Hepatocyte (in vitro differentiated cells): ENCODE results near the gene THSD7B. TPM values are rescaled to one million over a fixed set of nuclear protein-coding genes. Genes with fewer than 3 reads are reported as not detected.

Source experiments
- DNase-seq: peaks from one replicate; pipeline ENCODE4 v3.0.0-alpha.2; 2016; ENCODE audit warnings: low spot score
- H2AFZ ChIP-seq: fragments of 200-600 bp; sonication (generic); 2 replicates; pipeline ENCODE4 v1.6.0; 2016; ENCODE audit warnings: antibody characterized with exemption, mild to moderate bottlenecking
- H3K27ac ChIP-seq: fragments of 200-600 bp; sonication (generic); 2 replicates; pipeline ENCODE4 v1.5.1; 2016; ENCODE audit warnings: mild to moderate bottlenecking
- H3K27me3 ChIP-seq: fragments of 200-600 bp; sonication (generic); 2 replicates; pipeline ENCODE4 v1.6.1; 2016
- H3K36me3 ChIP-seq: fragments of 200-600 bp; sonication (generic); replicated peaks from 2 replicates; pipeline ENCODE4 v1.5.1; 2016; ENCODE audit warnings: low read depth; ENCODE audit not compliant: insufficient read depth
- H3K4me1 ChIP-seq: fragments of 200-600 bp; sonication (generic); 2 replicates; pipeline ENCODE4 v1.5.1; 2016; ENCODE audit warnings: mild to moderate bottlenecking, moderate library complexity; ENCODE audit not compliant: insufficient read depth
- H3K4me2 ChIP-seq: fragments of 200-600 bp; sonication (generic); 2 replicates; pipeline ENCODE4 v1.6.0; 2016
- H3K4me3 ChIP-seq: fragments of 200-600 bp; sonication (generic); 2 replicates; pipeline ENCODE4 v1.5.1; 2016; ENCODE audit warnings: mild to moderate bottlenecking
- H3K79me2 ChIP-seq: fragments of 200-600 bp; sonication (generic); 2 replicates; pipeline ENCODE4 v1.6.0; 2017; ENCODE audit warnings: mild to moderate bottlenecking
- H3K9me2 ChIP-seq: fragments of 200-600 bp; sonication (generic); replicated peaks from 2 replicates; pipeline ENCODE4 v1.6.0; 2017; ENCODE audit warnings: mild to moderate bottlenecking; ENCODE audit not compliant: insufficient read depth
- H3K9me3 ChIP-seq: fragments of 200-600 bp; sonication (generic); 2 replicates; pipeline ENCODE4 v1.5.1; 2016; ENCODE audit warnings: low read depth, mild to moderate bottlenecking
- H4K20me1 ChIP-seq: fragments of 200-600 bp; sonication (generic); 2 replicates; pipeline ENCODE4 v1.6.0; 2016; ENCODE audit warnings: mild to moderate bottlenecking; ENCODE audit not compliant: insufficient read depth, poor library complexity, severe bottlenecking
- CTCF ChIP-seq: fragments of 200-600 bp; sonication (generic); IDR thresholded peaks from 2 replicates; pipeline ENCODE4 v1.5.1; 2016; ENCODE audit warnings: antibody characterized with exemption, mild to moderate bottlenecking; ENCODE audit not compliant: poor library complexity
- EZH2 ChIP-seq: fragments of 200-600 bp; sonication (generic); IDR thresholded peaks from 2 replicates; pipeline ENCODE4 v1.6.1; 2016; ENCODE audit warnings: antibody characterized with exemption, mild to moderate bottlenecking, borderline replicate concordance
- EZH2phosphoT487 ChIP-seq: fragments of 200-600 bp; sonication (generic); IDR thresholded peaks from one replicate; pipeline ENCODE4 v1.6.1; 2018; ENCODE audit warnings: antibody characterized with exemption, mild to moderate bottlenecking, low read depth, moderate library complexity; ENCODE audit not compliant: unreplicated experiment, severe bottlenecking
- WGBS: methylation state at CpG from one replicate; pipeline ENCODE4 v1.1.6; 2016; ENCODE audit warnings: low lambda C conversion rate; ENCODE audit errors: missing lambda C conversion rate; 5-methylcytosine and 5-hydroxymethylcytosine counted together
- polyA plus RNA-seq: library from polyadenylated mRNA; unstranded; fragments of >200 nt; fragmentation: Nextera tagmentation; extraction: Ambion mirVana; gene quantifications from 2 replicates; pipeline ENCODE4 v1.2.1, GENCODE V29; 2016
- total RNA-seq: library from RNA; depleted of rRNA; stranded (reverse); fragments of >200 nt; gene quantifications from 2 replicates; pipeline ENCODE4 v1.2.3, GENCODE V29; 2014

Gene THSD7B
- total and polyA plus RNA-seq, 2 experiments from 2014 or later, result 0.48 to 5.7 TPM

- Histone ChIP-seq H4K20me1 (no peaks in the 10 kb centered on the region), H3K27ac (no peak overlapping the region), H3K4me3 (no peak overlapping the region), H3K79me2 (no peaks in the 10 kb centered on the region), H3K9me2 (no peaks in the 10 kb centered on the region), H3K4me1 (no peaks in the 10 kb centered on the region), H3K36me3 (no peaks in the 10 kb centered on the region), H3K9me3 (no peaks in the 10 kb centered on the region), H3K4me2 (no peak overlapping the region), H2AFZ (no peak overlapping the region), H3K27me3 (no peaks in the 10 kb centered on the region)
- no peak for DNase-seq
- no peak for TF ChIP-seq EZH2
- no peak for TF ChIP-seq CTCF
- TF ChIP-seq EZH2phosphoT487, result no peak
- whole genome bisulfite sequencing, result 69% methylated on average over 3 of the region's 3 CpGs
Measured at GRCh38 chr2:136736236-136736635, 29.1 kb upstream of the THSD7B start.

GRCh38 chr2:136738044-136738443, 27.3 kb upstream of the THSD7B start:
- H2AFZ ChIP-seq, result no peak overlapping the region
- 56% methylated on average over 2 of the region's 2 CpGs for WGBS
- no peaks in the 10 kb centered on the region for H3K36me3 ChIP-seq
- DNase-seq, result no peak
- H3K27ac ChIP-seq, result no peak overlapping the region
- no peaks in the 10 kb centered on the region for H3K9me3 ChIP-seq
- H3K4me3 ChIP-seq, result no peak overlapping the region
- H3K79me2 ChIP-seq, result no peaks in the 10 kb centered on the region
- TF ChIP-seq EZH2phosphoT487, result no peak
- TF ChIP-seq EZH2, result no peak
- no peak for TF ChIP-seq CTCF
- no peaks in the 10 kb centered on the region for H3K4me1 ChIP-seq
- no peaks in the 10 kb centered on the region for H4K20me1 ChIP-seq
- H3K9me2 ChIP-seq, result no peaks in the 10 kb centered on the region
- no peaks in the 10 kb centered on the region for H3K27me3 ChIP-seq
- H3K4me2 ChIP-seq, result no peak overlapping the region

GRCh38 chr2:136741471-136741870, 23.9 kb upstream of the THSD7B start:
- H2AFZ ChIP-seq, result no peak overlapping the region
- H3K27me3 ChIP-seq, result no peaks in the 10 kb centered on the region
- DNase-seq, result no peak
- no peaks in the 10 kb centered on the region for H4K20me1 ChIP-seq
- no peaks in the 10 kb centered on the region for H3K9me2 ChIP-seq
- no peaks in the 10 kb centered on the region for H3K4me1 ChIP-seq
- H3K4me2 ChIP-seq, result no peak overlapping the region
- H3K79me2 ChIP-seq, result no peaks in the 10 kb centered on the region
- H3K27ac ChIP-seq, result no peak overlapping the region
- no peaks in the 10 kb centered on the region for H3K36me3 ChIP-seq
- no peak overlapping the region for H3K4me3 ChIP-seq
- 53% methylated on average over 2 of the region's 2 CpGs for WGBS
- H3K9me3 ChIP-seq, result no peaks in the 10 kb centered on the region
- TF ChIP-seq CTCF, result no peak
- no peak for TF ChIP-seq EZH2phosphoT487
- TF ChIP-seq EZH2, result no peak

- Histone ChIP-seq H3K4me1 (no peaks in the 10 kb centered on the region), H3K4me3 (no peak overlapping the region), H3K36me3 (no peaks in the 10 kb centered on the region), H3K27me3 (no peaks in the 10 kb centered on the region), H4K20me1 (no peaks in the 10 kb centered on the region), H3K27ac (no peak overlapping the region), H3K79me2 (no peaks in the 10 kb centered on the region), H3K4me2 (no peak overlapping the region), H2AFZ (no peak overlapping the region), H3K9me2 (peaks cover 2% of the 10 kb centered on the region), H3K9me3 (no peaks in the 10 kb centered on the region)
- WGBS, result 70% methylated on average over 2 of the region's 2 CpGs
- TF ChIP-seq EZH2phosphoT487 (no peak), EZH2 (no peak), CTCF (no peak)
- DNase-seq, result no peak
Measured at GRCh38 chr2:136750065-136750464, 15.3 kb upstream of the THSD7B start.
